ENCODE data around the gene POMT1.

The POMT1 gene

GRCh38 chr9:131476777-131477345, 25.9 kb upstream of the POMT1 start:
- no peak for DNase-seq

DNA sequence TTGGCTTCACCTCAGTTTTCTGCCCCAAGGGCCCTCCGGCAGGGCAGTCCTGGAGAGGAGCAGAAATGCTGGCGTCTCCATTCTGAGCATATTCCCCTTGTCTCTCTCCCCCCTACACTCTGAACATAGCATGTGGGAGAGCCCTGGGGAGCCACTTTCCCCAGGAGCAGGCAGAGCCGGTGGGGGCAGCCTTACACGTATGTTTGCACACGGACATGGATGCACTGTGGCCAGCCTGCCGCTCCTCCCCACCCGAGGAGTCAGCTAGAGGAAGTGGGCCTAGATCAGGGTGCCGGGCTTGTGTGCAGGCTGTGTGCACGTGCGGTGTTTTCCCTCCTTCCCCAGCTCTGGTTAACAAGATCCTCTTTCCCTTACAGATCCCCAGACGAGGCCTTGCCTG, 25.4 kb upstream of the POMT1 start:
- no peak for DNase-seq

DNA sequence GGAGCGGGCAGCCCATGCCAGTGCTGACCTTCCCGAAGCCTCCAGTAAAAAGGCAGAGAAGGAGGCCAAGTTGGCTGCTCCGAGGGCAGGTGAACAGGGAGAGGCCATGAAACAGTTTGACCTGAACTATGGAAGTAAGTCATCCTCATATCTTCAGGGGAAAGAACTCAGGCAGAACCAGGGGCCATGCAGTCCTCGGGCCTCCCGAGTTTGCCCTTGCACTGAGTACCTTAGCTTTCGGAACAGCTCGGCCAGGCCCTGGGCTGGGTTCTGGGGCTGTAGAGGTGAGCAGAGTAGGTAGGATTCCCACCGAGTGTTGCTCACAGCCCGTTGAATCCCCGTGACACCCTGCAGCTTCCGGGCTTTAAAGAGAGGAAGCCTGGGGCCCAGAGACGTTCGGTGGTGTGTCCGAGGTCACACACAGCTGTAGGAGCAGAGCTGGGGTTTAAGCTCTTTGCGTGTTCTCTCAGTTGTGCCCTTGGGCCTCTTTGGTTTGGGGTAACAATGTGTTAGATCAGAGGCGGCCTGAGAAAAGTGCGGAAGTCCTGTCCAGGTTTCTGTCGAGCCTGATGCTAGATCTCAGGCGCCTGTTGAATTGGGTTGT, 24.8 kb upstream of the POMT1 start:
- DNase-seq: no peak

DNA sequence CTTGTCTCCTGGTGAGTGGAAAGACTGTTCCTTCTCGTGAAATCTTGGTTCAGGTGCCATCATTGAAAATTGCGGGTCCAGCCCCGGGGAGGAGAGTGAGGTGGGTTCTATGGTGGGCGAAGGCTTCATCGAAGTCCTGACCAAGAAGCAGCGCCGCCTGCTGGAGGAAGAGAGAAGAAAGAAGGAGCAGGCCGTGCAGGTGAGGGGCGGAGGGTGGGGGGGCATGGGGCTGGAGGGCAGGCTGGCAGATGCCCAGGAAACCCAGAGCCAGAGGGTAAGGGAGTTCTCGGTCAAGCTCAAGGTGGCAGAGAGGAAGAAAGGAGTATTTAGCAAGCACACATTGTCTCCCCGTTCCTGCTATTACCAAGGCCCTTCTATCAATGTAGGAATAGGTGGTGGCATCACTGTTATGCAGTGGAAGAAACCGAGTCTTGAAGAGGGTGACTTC, 24.3 kb upstream of the POMT1 start:
- no peak for DNase-seq

GRCh38 chr9:131478911-131479310, 23.8 kb upstream of the POMT1 start:
- DNase-seq: no peak

DNA sequence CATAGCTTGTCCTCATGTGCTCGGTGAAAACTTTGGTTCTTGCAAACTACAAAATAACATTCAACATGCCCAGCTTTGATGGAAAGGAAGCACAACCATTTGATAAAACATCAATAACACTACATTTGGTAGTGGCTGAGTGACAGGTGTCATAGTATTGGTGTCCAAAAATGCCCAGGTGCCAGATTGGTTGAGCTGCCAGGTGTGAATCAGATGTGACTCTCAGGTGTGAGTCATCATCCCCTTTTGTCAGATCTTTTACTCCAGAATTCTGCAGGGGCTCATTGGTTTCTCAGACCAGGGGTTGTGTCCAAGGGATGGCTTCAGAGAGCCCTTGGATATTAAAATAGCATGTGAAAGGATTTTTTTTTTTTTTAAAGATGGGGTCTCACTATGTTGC, 22.5 kb upstream of the POMT1 start:
- no peak for DNase-seq

DNA sequence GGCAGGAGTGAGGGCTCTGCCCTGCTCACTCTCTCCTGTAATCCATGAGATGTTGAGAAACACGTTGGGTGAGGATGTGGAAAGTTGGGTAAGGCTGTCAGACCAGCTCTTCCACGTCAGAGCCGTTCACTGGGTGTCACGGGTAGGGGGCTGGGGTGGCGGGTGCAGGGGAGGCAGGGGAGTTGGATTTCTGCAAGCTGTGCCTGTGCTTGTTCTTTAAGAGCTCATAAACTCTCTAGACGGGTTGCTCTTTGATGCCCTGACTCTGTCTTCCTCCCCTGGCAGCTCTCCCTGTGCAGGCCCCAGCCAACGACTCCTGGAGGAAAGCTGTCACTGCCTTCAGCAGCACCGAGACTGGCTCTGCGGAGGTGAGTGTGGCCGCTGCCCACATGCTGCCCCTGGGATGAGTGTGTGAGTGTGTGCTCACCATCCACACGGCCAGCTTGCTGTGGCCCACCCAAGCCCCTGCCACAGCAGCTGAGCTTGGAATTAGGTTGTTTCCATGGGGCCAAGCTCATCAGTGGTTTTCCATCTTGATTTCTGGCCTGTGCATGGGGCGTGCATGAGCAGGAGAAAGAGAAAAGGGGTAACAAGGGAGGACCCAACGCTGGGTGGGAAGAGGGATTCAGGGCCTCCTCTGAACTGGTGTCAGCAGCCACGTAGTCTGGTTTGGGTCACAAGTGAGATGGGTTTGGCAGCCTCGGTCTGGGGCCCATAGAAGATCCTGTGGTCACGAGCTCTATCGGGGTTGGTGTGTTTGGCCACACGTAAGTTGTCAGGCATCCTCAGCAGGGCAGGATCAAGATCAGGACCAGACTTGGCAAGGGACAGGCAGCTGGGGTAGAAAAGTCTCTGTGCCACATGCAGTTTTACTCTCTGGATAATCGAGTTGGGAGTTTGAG, 21.0 kb upstream of the POMT1 start:
- DNase-seq: no peak

DNA sequence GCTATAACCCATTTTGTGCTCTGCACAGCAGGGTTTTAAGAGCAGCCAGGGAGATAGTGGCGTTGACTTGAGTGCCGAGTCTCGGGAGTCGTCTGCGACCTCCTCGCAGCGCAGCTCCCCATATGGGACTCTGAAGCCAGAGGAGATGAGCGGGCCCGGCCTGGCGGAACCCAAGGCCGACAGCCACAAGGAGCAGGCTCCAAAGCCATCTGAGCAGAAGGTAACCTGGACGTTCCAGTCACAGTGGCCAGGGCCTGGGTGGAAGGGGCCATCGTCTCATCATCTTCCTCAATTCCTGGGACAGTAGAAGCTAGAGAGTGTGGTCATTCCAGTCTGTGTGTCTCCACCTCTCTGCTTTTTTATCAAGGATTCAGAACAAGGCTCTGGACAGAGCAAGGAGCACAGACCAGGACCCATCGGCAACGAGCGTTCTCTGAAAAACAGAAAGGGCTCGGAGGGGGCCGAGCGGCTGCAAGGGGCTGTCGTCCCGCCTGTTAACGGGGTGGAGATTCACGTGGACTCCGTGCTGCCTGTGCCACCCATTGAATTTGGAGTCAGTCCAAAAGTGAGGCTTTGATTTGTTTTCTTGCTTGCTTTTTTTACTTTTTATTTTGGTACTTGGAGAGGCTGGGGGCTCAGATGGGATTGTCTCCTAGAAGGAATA, 20.2 kb upstream of the POMT1 start:
- no peak for DNase-seq

GRCh38 chr9:131483319-131484050, 19.2 kb upstream of the POMT1 start:
- no peak for DNase-seq

DNA sequence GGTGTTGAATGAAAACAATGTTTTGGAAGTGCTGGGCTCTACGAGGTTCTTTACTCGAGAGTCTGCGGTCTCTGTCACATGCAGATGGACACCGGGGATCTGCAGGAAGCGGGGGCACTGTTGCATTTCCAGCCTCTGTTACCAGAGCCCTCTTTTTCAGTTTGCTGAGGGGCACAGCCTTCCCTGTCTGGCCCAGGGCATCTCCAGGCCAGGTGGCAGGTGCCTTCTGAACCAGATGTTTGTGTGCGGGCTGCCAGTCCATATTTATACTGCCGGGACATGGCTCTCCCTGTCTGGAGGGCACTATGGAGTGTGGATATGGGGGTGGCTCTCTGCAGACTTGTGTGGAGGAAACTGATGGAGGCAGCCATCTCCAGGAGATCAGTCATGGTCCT, 18.7 kb upstream of the POMT1 start:
- DNase-seq: no peak

- DNase-seq: no peak
Measured at GRCh38 chr9:131484560-131485185, 18.0 kb upstream of the POMT1 start.

DNA sequence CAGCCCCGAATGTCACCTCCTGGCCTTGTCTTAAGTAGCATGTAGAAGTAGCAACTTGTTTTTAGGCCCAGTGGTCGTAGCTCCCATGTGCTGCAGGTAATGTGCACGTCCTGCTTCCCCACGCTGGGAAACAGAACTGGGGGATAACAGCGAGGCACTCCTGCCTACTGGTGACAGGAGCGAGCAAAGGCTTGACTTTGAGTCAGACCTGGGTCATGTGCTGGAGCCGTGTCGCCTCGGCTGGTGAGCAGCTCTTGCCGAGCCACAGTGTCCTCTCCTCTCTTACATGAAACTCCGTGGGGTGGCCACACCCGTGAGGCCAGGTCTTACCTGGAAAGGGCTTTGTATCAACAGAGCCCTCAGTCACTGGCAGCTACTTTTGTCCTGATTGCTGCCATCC, 17.5 kb upstream of the POMT1 start:
- no peak for DNase-seq

GRCh38 chr9:131485728-131486422, 16.8 kb upstream of the POMT1 start:
- no peak for DNase-seq

DNA sequence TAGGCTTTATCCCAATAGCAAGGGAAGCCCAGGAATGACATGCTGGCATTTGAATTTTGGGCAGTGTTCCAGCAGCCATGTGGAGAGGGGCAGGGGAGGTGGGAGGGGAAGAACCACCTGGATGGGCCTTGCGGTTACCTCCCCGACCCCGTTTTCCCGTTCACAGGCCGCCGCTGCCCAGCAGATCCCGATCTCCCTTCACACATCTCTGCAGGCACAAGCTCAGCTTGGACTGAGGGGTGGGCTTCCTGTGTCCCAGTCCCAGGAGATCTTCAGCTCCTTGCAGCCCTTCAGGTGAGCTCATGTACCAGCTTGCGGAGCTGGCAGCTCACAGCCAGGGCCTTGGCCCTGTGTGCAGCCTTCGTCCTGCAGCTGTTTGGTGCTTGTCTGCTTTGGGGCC, 15.7 kb upstream of the POMT1 start:
- DNase-seq: no peak

DNA sequence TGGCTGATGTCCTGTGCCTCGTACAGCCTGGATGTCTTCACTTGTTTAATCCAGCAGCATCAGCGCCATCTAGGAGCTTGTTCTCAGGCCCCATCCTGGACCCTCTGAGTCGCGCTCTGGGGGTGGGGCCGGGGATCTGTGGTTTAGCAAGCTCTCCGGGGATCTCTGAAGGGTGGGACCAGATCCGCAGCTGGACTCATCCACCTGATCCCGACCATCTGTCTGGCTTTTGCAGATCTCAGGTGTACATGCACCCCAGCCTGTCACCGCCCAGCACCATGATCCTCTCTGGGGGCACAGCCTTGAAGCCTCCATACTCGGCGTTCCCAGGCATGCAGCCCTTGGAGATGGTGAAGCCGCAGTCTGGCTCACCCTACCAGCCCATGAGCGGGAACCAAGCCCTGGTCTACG, 15.1 kb upstream of the POMT1 start:
- DNase-seq: no peak

- DNase-seq: no peak
Measured at GRCh38 chr9:131490514-131490913, 12.2 kb upstream of the POMT1 start.

- DNase-seq: no peak
Measured at GRCh38 chr9:131491001-131491710, 11.6 kb upstream of the POMT1 start.

- DNase-seq: no peak
Measured at GRCh38 chr9:131492070-131492469, 10.6 kb upstream of the POMT1 start.

DNA sequence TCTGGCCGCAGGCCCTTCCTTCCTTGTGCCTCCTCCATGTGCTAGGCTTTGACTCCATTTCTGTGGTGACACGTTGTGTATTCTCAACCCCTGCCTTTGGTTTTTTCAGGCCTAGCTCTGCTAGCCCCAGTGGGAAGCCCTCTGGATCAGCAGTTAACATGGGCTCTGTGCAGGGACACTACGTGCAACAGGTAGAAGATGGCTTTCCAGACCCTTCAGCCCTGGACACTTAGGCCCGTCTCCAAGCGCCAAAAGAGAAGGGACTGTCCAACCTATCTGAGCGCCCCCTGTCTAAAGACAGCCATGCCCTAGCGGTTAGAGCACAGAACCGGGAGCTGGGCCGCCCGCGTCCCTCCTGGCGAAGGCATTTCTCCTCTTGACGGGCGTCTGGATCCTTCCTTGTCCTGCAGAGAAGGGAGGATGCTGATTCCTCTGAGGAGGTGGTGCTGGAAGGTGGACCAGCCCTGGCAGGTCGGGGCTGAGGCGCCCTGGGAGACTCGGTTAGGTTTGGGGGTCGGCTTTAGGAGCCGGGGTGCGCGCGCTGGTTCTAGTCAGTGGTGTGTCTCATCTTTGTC, 8.3 kb upstream of the POMT1 start:
- no peak for DNase-seq

GRCh38 chr9:131495785-131496184, 6.9 kb upstream of the POMT1 start:
- no peak for DNase-seq

All from inflammatory macrophage treated with lipopolysaccharide for 4 hours (primary cell).